ENCODE data around the gene C2orf49.

- peak in 1 of 6 experiments; percentile 10 for TF ChIP-seq CTCF (IDR thresholded peaks at IDR 0.05)
- TF ChIP-seq POLR2A (IDR thresholded peaks at IDR 0.05) = no peak
Observed at GRCh38 chr2:105384216-105384615, 46.9 kb downstream of the C2orf49 start.
